HG02981 (cell line): ENCODE measurements around the gene CHST11.
A peak's percentile ranks its signal among the peaks of the same experiment; 100 is the strongest.
"Not testable (repeated sequence)": the region's sequence is repeated elsewhere in the genome, so short reads cannot be mapped to it uniquely, and the experiment has no call there.

Experiments
- ATAC-seq: cut with Tn5 transposase; IDR thresholded peaks from one replicate; pipeline ENCODE4 v1.9.1; 2021; ENCODE audit warnings: mild to moderate bottlenecking, moderate library complexity; ENCODE audit not compliant: unreplicated experiment

CHST11 gene

DNA sequence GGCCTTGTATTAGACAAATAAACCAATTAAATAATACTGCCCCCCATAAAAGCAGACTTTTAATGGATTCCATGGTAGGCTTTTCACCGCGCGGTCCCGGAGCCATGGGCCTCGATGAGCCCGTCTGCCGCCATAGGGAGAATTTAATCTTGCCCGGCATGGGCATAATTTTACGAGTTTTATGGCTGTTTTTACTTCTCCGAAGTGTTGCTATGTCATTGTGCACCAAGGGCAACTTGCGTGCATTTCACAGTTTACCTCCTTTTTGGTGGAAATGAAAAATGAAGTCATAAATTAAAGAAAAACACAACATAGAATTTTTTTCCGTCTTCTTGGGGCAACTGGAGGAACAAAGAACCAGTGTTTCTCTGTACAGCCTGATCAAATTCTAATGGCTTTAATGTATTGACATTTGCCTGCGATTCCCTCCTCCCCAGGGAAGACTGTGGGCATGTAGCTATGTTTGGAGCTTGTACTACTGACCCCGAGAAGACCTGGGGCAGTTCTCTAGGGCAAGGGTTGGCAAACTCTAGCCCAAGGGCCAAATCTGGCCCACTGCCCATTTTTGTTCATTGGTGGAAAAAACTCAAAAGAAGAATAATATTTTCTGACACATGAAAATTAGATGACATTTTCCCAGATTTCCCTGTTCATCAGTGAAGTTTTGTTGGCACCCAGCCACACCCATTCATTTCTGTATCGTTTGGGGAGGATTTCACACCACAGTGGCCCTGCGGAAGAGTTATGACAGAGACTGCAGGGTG lies 142.7 kb downstream of the CHST11 start:
- ATAC-seq: no peak

DNA sequence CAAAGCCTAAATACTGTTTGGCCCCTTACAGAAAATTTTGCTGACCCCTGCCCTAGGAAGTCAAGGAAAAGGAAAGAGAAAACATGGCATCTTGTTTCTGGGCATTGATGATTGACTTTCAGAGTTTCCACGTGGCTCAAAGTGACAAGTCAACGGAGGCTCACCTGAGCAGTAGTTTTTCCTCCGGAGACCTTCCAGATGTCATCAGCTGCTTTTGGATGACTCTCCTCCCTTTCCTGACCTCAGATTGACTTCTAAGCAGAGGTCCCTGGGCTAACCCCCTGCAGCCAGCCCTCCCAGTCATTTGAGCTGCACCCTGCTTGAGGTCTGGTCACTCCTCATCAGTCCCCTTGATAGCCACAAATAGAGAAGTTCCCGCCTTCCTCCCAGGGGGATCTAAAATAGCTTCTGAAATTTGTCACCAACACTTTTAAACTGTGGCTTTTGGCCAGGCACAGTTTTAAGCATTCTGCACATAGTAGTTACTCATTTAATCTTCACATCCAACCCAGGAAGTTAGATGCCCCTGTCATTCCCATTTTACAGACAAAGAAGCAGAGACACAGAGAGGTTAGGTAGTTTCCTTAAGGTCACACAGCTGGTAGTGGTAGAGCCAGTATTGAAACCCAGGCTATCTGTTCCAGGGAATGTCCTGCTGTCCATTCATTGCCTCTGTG lies 143.4 kb downstream of the CHST11 start:
- peak; percentile 39 for ATAC-seq

DNA sequence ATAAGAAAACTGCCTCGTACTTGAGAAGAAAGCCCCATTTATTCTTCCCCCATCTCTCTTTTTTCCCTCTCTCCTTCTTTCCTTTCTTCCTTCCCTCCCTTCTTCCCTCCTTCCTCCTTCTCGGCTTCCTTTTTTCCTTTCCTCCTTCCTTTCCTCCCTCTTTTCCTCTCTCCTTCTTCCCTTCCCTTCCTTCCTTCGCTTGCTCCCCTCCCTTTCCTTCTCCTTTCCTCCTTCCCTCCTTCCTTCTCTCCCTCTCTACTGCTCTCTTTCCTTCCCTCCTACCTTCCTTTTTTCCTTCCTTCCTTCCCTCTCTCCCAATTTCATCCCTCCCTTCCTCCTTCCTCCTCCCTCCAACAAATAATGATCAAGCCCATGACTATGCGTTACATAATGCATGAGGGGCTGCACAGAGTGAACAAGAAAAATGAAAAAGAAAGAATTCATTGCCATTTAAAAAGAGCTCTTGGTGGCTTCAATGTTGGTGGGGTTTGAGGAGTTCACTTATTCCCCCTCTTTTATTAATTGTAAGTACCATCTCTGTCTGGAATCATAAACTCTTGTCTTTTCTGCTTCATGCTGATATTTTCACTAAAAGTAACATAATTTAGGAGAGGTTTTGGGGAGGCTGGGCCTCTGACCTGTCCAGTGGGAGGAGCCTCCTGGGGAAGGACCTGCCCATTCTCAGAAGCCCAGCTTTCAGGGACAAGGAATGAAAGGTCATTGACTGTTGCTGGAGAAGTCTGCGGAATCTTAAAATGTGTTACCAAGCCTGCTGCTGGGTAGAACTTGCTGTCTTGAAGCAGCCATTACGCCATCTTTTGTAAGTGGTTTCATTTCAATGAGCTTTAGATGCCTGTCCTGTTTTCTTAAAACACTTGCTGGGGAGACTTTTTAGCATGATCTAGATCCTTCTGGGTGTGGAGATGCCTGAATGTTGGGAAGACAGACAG lies 144.3 kb downstream of the CHST11 start:
- no peak for ATAC-seq

DNA sequence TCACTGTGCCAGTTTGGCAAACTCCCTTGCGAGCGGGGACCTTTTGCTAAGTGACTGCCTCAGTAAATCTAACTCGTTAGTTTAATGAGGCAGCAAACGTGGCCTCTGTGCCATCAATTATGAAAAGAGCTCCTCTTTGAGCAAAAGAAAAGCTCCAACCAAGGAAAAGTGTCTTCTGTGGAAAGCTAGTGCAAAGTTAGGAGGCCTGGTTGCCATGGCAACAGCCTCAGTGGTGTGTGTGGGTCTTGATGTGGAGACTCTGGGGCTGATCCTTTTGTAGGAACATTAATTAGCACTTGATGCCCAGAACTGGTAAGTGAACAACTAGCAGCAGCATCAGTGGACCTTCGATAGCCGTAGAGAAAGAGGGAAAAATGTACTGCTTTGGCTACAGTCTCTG lies 145.7 kb downstream of the CHST11 start:
- no peak for ATAC-seq

DNA sequence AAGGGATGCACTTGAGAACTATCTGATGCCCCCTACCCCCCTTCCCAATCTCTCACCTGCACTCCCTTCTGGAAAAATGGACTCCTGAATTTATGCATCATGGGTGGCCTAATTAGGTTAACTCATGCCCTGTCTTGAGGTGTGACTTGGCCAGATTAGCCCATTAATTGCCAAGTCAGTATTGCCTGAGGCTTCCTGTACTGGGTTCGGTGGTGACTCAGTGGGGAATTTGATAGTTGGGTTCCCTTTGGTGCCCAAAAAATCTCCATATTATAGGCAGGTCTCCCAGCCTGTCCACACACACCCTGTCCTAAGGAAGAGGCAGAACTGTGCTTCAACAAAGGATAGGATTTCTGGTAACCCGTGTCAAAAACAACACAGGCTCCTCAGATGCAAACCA lies 146.1 kb downstream of the CHST11 start:
- ATAC-seq: no peak

DNA sequence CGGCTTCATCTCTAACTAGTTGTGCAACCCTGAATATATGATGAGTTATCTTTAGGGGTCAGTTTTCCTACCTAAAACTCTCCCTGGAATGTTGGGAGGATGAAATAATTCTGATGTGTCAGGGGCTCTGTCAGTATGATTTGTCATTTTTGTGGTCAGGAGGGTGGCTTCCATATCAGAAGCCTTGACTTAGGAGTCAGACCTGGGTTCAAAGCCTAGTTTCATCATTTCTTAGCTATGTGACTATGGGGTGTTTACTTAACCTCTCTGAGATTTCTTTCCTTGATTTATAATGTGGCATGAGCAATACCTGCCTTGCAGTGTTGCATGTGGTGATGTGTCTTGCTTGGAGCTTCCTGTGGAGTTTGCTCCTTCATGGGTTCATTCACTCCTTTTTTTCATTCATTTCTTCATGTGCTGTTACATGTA lies 146.8 kb downstream of the CHST11 start:
- no peak for ATAC-seq

DNA sequence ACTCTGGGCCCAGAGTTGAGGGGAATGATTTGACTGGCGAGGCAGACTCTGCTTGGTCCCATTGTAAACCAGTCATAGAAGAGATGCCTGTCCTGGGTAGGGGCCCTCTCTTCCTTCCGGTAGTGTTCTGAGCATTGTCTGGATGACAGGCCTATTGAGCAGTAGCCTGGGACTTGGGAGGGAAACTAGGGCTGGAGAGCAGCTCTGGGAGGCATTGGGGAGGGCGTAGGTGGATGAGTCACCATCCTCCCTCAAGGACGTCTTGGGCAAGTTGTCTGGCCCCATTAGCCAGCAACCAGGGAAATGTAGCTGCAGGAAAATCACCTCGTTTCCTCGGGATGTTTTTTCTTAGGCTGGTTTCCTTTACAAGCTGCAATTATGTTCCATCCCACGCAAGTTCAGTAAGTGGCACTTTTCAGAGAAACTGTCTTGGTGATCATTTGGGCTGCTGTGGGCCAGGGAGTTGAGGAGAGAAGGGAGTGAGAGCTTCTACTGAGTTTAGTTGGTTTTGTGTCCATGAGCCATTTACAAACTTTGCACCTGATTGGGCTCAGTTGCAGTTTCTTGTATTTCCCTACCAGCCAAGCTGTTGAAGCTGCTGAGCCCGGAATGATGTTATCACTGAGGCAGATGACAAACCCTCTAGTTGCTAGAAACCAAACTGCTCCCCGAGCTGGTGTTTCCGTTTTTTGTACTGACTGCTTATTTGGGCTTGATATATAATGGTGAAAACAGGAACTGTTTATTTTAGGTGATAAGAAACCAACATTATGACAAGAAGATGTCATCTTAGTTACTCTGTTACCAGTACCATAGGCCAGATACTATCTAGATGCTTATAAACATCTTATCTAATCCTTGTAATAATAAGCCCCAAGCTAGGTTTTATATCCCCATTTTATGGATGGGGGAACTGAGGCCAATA lies 147.6 kb downstream of the CHST11 start:
- peak; percentile 75 for ATAC-seq

DNA sequence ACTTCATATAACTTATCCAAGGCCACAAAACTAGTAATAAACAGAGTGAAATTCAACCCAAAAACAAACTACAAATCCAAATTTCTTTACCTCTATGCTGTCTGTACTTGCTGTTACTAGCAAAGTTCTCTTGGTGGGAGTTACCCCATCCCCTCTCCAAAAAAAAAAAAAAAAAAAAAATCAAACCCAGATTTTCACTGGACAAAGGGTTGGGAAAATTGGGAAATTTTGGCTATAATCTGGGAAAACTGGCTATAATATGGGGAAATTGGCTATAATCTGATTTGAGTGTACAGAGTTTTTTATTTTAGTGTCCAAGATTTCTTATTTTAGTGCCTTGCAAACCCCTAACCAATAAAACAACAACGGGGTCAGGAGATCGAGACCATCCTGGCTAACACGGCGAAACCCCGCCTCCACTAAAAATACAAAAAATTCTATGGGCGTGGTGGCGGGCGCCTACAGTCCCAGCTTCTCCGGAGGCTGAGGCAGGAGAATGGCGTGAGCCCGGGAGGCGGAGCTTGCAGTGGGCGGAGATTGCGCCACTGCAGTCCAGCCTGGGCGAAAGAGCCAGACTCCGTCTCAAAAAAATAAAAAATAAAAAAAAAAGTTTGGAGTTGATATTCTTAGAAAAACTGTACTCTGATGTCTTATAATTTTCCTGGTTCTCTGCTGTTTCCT lies 148.4 kb downstream of the CHST11 start:
- ATAC-seq: no peak

DNA sequence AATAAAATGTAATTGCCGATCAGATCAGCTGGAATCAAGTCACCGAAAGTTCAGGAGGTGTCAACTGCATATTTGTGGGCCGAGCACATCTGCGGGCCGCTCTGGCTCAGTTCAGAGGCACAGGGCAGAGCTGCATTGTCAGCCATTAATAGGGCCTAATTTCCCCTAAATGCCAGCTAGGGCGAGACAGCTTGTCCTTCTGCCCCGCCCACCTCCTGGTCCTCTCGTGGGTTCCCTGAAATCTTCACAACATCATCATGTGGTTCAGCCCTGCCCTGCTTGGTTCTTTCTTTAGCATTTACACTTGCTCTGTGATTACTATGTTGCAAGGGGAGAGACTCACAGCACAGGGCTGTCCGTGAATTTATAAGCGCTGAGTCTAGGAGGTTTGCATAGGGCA lies 148.9 kb downstream of the CHST11 start:
- ATAC-seq: no peak

DNA sequence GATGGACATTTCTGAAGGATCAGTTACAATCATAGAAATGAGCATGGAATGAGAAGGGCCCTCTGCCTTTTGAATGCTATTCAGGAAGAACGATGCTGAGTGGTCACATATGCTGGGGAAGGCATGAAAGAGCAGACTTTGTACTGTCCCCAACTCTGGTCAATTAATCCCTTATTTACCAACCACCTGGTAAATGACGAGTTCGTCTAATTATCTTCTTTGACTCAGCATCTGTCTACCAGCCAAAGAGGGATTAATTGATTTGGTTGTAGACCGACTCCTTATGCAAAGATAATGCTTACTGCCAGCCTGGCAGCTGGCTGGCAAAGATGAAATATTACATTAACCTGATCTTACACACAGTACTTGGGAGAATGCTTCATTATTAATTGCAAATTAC lies 152.2 kb downstream of the CHST11 start:
- no peak for ATAC-seq

DNA sequence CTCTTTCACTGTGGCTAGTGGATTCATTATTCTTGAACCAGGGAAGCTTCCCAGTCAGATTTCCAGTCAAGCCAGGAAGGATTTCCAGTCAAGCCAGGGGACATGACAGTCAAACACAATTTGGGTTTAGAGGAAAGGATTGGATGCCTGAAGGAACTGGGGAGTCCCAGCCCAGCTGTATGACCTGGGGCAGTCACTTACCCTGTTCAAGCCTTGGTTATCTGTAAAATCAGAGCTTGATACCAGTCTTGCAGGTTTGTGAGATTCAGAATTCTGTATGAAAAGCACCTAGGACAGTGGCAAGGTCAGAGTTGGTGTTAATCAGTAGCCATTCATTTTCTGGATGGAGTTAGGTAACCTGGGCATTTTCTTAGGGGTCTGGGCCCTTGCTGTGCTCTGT lies 152.7 kb downstream of the CHST11 start:
- no peak for ATAC-seq

DNA sequence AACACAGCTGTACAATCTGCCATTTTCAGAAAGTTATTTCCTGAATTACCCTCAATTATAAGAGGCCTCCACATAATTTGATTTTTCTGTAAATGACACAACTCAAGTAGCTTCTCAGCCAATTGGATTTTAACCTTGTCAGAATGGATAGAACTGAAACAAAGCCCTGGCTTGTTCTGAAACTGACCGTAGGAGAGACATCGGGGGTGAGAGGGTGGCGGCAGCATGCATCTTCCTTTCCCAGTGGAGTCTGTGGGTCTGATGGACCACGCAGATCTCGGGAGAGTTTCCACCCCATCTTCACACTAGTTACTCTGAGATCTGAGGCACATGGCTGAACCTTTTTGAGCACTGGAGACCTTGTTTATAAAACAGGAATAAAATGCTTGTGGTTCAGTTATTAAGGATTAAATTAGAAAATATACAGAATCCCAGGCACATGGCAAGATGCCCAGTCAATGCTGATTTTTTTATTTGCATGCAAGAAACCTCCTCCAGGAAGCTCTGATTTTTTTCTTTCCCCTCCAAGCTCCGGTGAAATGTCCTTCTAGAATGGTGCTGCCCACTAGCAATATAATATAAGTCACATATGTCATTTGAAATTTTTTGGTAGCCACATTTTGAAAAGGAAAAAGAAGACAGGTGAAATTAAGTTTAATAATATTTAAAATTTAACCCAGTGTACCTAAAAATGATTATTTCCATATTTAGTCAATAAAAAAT lies 153.9 kb downstream of the CHST11 start:
- no peak for ATAC-seq

DNA sequence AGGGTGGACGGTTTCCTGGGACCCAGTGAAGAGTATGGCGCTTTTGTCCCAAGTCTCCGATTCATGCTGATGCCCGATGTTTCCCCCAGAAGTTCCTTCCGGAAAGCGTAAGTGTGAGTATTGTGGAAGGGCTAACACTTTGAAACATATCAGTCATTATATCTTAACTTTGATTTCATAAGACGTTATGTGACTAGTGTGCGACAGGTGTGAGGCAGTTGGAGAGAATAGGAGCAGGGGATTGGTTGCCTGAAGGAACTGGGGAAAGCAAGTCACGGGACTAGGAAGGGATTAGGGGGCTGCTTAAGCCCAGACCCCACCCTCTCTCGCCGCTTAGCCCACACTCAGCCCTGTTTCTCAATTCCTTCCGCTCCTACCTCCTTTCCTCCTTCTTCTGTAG lies 154.9 kb downstream of the CHST11 start:
- no peak for ATAC-seq

DNA sequence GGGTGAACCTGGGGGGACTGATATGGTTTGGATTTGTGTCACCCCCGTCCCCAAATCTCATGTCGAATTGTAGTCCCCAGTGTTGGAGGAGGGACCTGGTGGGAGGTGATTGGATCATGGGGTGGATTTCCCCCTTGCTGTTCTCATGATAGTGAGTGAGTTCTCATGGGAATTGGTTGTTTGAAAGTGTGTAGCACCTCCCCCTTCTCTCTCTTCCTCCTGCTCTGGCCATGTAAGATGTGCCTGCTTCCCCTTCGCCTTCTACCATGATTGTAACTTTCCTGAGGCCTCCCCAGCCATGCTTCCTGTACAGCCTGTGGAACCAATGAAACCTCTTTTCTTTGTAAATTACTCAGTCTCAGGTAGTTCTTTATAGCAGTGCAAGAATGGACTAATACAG lies 156.6 kb downstream of the CHST11 start:
- ATAC-seq: not testable (repeated sequence)

DNA sequence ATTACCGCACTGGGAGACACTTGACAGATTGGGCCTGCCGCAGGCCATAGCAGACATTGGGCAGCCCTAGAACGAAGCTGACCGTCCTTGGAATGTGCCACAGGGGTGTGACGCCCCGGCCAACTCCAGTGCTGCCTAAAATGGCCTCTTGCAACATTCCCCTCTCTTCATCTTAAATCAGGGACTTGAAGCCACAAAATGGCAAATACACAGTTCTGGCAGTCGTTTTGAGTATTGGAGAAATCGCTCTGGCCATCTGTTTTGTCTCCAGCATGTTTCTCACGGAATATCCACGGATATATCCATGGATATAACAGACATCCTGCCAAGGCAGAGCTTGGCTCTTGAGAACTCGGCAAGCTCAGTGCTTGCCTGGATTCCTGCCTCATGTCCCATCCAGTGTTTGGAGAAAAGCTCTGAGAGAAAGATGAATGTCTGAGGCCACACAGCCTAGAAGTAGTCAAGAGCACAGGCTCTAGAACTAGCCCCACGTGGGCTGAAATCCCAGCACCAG lies 158.4 kb downstream of the CHST11 start:
- ATAC-seq: no peak

DNA sequence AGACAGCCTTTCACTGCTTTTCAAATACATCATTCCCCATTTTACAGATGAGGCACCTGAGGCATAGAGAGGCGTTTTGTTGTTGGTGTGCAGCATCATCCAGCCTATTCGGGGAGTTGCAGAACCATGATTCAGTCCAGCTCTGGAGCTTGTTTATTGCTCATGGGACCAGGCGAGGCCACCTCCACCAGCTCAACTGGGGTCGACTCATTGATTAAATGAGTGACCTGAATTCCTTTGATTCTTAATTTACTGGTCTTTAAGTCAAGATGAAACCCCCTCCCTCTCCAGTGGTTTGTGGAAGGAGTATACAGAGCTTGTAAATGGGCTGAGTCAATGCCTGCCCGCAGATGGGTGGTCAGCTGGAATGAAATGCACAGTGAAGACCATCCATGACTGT lies 161.9 kb downstream of the CHST11 start:
- no peak for ATAC-seq

DNA sequence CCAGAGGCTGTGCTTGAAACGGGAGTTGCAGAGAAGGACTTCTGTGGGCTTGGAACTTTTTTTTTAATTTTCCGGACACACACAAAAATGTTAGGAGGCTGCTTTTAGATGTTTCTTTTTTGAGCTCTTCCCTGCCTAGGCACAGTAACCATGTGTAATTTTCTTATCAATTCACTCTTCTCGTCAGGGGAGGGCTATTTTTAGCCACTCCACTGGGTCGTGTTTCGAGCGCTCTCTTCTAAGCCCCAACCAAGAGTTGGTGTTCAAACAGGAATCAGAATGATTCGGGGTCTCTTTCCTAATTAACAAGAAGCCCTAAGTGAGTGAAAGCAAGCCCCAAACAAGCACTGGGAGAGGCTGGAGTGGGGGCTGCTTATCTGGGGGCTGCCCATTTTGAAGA lies 162.6 kb downstream of the CHST11 start:
- no peak for ATAC-seq

DNA sequence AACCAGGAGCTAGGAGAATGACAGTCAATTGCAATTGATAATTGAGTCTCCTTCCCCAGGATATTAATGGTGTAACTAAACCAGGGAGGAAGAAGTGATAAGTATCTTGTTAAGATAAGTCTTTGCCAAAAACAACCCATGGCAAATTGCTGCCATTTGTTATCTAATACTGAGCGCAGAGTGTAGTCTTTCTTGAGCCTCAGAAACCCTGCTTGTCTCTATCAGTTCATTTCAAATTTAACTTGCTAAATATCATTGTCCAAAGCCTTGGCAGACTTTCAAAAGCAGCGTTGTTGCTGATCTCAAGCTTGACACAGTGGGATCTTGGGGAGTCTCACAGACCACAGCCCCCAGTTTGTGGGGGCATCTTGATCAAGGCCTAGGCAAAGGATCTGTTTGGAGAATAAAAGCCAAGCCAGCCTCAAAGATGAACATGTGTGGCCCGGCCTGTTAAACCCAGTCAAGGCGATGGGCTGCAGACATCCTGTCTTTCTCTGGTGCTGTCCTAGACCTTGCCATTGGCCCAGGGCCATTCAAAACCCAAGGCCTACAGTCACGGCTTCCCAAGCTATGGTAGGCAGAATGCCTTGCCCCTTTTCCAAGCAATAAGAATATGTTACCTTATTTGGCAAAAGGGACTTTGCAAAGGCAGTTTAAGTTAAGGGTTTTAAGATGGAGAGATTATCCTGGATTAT lies 164.2 kb downstream of the CHST11 start:
- no peak for ATAC-seq
